T-helper 17 cell (primary cell): ENCODE results near the gene CCDC183. TPM values are rescaled to one million over a fixed set of nuclear protein-coding genes. Genes with fewer than 3 reads are reported as not detected.
"Not testable (repeated sequence)": the region's sequence is repeated elsewhere in the genome, so short reads cannot be mapped to it uniquely, and the experiment has no call there.

Experiments used
- ATAC-seq: fragments of 150-1000 bp; cut with Tn5 transposase; 2 replicates; pipeline ENCODE4 v1.10.0; 2021; ENCODE audit warnings: mild to moderate bottlenecking, moderate library complexity
- DNase-seq, 3 donors: peaks; one replicate each; pipeline versions ENCODE4 v3.0.0 to v3.0.0-alpha.2; 2020 to 2021
- H3K9me3 ChIP-seq: one replicate; pipeline ENCODE4 v1.7.0; 2013; ENCODE audit warnings: low read length, mild to moderate bottlenecking; ENCODE audit not compliant: control insufficient read depth, poor library complexity, severe bottlenecking
- H3K27ac Mint-ChIP-seq: one replicate; pipeline ENCODE4 v1.8.0; 2022; ENCODE audit warnings: mild to moderate bottlenecking, moderate library complexity, mixed read lengths
- H3K27me3 Mint-ChIP-seq: one replicate; pipeline ENCODE4 v1.8.0; 2022; ENCODE audit warnings: mixed read lengths
- H3K36me3 Mint-ChIP-seq: one replicate; pipeline ENCODE4 v1.8.0; 2022; ENCODE audit warnings: low read depth, mixed read lengths
- H3K4me1 Mint-ChIP-seq: one replicate; pipeline ENCODE4 v1.8.0; 2022; ENCODE audit warnings: mild to moderate bottlenecking, mixed read lengths
- H3K4me3 Mint-ChIP-seq: one replicate; pipeline ENCODE4 v1.8.0; 2022; ENCODE audit warnings: mild to moderate bottlenecking, moderate library complexity, mixed read lengths
- total RNA-seq, 4 donors: library from RNA in 2 of 4; stranded (reverse) in 2 of 4; gene quantifications; one replicate each; pipeline ENCODE4 v1.2.3 and lab custom pipeline; 2022 to 2026

The CCDC183 gene
- total RNA-seq, 2 donors from 2014 or later: 1.8 to 2.2 TPM

DNA sequence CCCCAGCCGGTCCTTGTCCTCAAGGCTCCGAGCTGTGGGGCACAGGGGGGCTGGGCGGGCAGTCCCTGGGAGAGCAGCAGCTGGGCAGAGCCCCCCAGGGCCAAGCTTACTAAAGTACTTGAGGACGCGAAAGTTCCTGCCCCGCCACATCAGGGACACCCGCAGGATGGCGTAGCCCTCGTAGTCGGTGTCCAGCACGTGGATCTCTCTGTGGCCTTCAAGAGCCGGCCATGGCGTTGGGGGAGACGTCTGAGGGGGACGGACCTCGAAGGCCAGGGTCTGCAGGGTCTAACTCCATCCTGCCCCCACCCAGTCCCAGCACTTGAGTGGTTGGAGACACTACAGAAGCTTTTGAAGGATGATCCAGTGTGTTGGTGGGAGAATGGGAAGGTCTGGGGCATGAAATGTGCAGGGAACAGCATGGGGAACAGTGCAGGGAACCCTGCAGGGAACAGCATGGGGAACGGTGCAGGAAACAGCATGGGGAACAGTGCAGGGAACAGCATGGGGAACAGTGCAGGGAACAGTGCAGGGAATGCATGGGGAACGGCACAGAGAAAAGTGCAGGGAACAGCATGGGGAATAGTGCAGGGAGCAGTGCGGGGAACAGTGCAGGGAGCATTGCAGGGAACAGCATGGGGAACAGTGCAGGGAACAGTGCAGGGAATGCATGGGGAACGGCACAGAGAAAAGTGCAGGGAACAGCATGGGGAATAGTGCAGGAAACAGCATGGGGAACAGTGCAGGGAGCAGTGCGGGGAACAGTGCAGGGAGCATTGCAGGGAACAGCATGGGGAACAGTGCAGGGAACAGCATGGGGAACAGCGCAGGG lies 40.6 kb upstream of the CCDC183 start:
- H3K9me3 ChIP-seq, H3K4me3 Mint-ChIP-seq, H3K27me3 Mint-ChIP-seq, ATAC-seq, H3K36me3 Mint-ChIP-seq, H3K27ac Mint-ChIP-seq, DNase-seq, H3K4me1 Mint-ChIP-seq: not testable (repeated sequence)

GRCh38 chr9:136756134-136756438 lies 40.1 kb upstream of the CCDC183 start:
- Mint-ChIP-seq H3K27ac (no peak overlapping the region), H3K36me3 (no peaks in the 10 kb centered on the region), H3K4me1 (no peaks in the 10 kb centered on the region), H3K27me3 (peaks cover 7% of the 10 kb centered on the region), H3K4me3 (no peak overlapping the region)
- ATAC-seq (no peak), DNase-seq (no peak)
- no peaks in the 10 kb centered on the region for H3K9me3 ChIP-seq

DNA sequence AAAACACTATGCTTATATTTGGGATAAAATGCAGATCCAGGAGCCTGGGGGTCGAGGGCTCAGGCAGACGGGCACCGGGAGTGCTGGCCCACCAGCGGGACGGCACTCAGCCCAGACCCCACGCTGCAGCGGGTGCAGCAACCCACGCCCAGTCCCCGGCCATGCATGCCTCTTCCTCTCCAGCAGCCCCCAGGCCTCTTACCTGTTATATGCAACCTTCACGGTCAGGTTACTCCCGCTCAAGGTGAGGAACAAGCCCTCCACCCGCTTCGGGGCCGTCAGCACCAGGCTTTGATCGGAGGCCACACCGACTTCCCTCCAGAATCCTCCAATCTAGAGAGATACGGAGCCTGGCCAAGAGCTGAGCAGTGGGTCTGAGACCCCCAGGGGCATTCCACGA lies 39.3 kb upstream of the CCDC183 start:
- Mint-ChIP-seq H3K4me1 (no peaks in the 10 kb centered on the region), H3K4me3 (no peak overlapping the region), H3K36me3 (no peaks in the 10 kb centered on the region), H3K27ac (no peak overlapping the region), H3K27me3 (peaks cover 7% of the 10 kb centered on the region)
- ATAC-seq (no peak), DNase-seq (no peak)
- no peaks in the 10 kb centered on the region for H3K9me3 ChIP-seq

DNA sequence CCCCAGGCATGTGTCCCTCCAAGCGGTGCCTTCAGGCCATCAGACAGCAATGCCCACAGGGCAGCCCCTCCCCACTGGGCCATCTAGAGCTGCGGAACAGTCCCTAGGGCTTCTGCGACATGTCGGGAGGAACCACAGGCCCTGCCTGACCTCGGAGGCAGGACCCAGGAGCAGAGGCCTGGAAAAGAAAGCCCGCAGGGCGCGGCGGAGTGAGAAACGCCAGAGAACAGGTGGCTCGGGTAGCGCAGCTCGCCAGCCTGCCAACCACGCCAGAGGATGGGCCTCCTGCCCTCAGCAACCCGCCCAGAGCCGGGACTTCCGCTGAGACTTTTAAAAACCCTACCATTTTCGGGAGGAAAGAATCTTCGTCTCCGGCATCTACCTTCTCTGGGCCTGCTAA lies 38.8 kb upstream of the CCDC183 start:
- no peak overlapping the region for H3K4me3 Mint-ChIP-seq
- H3K4me1 Mint-ChIP-seq: no peaks in the 10 kb centered on the region
- H3K27me3 Mint-ChIP-seq: peaks cover 7% of the 10 kb centered on the region
- peak; percentile 46 for ATAC-seq
- H3K9me3 ChIP-seq: no peaks in the 10 kb centered on the region
- no peak overlapping the region for H3K27ac Mint-ChIP-seq
- no peaks in the 10 kb centered on the region for H3K36me3 Mint-ChIP-seq
- DNase-seq: no peak

GRCh38 chr9:136757751-136758140 lies 38.4 kb upstream of the CCDC183 start:
- Mint-ChIP-seq H3K4me3 (no peak overlapping the region), H3K27ac (no peak overlapping the region), H3K4me1 (no peaks in the 10 kb centered on the region), H3K36me3 (no peaks in the 10 kb centered on the region), H3K27me3 (peaks cover 7% of the 10 kb centered on the region)
- no peak for DNase-seq
- ATAC-seq: no peak
- no peaks in the 10 kb centered on the region for H3K9me3 ChIP-seq

- Mint-ChIP-seq H3K4me1 (no peaks in the 10 kb centered on the region), H3K36me3 (no peaks in the 10 kb centered on the region), H3K27ac (peak overlapping the region; percentile 27), H3K4me3 (no peak overlapping the region), H3K27me3 (peaks cover 7% of the 10 kb centered on the region)
- ATAC-seq (no peak), DNase-seq (no peak)
- H3K9me3 ChIP-seq: no peaks in the 10 kb centered on the region
These were observed 37.1 kb upstream of the CCDC183 start for GRCh38 chr9:136759001-136759400.

DNA sequence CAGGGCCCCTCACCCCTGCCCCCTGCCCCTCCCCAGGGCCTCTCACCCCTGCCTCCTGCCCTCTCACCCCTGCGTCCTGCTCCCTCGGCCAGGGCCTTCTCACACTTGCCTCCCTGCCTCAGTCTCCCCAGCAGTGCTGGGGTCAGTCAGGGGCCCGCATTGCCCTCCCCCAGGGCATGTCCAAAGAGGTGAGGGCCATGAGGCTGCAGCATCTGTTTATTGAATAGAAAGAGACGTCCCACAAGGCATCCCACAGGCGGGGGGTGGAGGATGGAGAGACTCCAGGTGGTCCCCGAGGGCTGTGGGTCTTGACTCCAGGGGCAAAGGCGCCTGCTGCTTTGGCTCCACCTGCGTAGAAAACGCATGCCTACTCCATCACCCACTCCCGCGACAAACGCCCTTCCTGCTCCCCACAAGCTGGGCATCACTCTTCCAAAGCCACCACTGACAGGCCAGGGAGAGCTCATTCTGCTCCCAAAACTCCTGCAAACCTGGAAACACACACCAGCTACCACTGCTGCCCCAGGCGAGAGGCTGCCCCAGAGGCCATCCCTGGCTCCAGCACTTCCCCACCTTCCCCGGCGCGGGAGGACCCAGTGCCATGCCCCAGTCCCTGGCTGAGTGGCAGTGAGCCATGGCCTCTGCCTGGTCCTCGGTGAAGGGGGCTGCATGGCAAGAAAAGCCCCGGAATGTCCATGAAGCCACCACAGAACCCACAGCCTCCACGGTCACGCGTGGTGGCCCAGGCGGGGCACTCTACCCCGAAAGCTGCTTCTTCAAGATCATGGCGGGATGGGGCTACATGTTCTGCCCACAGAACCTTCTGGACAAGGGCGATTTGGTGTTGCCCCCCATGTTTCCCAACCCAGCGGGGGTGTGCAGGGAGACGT lies 36.5 kb upstream of the CCDC183 start:
- Mint-ChIP-seq H3K4me3 (no peak overlapping the region), H3K27me3 (peaks cover 7% of the 10 kb centered on the region), H3K4me1 (no peaks in the 10 kb centered on the region), H3K27ac (no peak overlapping the region), H3K36me3 (no peaks in the 10 kb centered on the region)
- no peak for ATAC-seq
- H3K9me3 ChIP-seq: no peaks in the 10 kb centered on the region
- no peak for DNase-seq

DNA sequence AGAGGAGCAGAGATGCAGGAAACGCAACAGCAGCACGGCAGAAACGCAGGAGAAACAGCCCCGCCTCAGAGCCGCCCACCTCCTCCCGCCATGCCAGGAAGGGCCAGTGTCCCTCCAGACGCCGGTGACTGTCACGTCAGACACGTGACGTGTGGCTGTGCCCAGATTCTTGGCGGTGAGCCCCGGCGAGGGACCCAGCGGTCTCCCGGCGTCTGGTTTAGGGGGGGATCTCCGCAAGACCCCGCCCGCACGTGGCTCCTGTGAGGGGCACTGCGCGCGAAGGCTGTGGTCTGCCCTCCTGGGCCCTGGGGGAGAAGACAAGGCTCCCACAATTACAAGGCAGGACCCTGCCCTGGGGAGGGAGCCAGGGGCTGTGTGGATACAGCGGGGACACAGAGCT lies 35.7 kb upstream of the CCDC183 start:
- no peaks in the 10 kb centered on the region for H3K9me3 ChIP-seq
- Mint-ChIP-seq H3K4me3 (no peak overlapping the region), H3K27ac (no peak overlapping the region), H3K27me3 (peaks cover 7% of the 10 kb centered on the region), H3K4me1 (no peaks in the 10 kb centered on the region), H3K36me3 (no peaks in the 10 kb centered on the region)
- ATAC-seq (no peak), DNase-seq (no peak)

DNA sequence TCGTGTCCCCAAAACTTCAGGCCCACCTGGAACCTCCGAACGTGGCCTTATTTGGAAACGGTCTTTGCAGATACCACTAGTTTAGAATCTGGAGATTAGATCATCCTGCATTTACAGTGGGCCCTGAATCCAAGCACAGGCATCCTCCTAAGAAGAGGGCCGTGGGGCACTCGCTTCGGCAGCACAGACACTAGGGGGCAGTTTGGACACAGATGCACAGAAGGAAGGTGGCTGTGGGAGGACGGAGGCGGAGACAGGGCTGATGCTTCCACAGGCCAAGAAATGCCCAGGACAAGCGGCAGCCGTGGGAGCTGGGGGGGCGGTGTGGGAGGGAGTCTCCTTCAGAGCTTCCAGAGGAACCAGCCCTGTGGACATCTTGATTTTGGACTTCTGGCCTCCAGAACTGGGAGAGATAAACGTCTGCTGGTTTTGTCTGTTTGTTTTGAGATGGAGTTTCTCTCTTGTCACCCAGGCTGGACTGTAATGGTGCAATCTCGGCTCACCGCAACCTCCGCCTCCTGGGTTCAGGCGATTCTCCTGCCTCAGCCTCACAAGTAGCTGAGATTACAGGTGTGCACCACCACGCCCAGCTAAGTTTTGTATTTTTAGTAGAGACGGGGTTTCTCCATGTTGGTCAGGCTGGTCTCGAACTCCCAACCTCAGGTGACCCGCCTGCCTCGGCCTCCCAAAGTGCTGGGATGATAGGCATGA lies 35.1 kb upstream of the CCDC183 start:
- DNase-seq, H3K4me1 Mint-ChIP-seq, H3K4me3 Mint-ChIP-seq, H3K27me3 Mint-ChIP-seq, ATAC-seq, H3K9me3 ChIP-seq, H3K36me3 Mint-ChIP-seq, H3K27ac Mint-ChIP-seq: not testable (repeated sequence)

- no peaks in the 10 kb centered on the region for H3K9me3 ChIP-seq
- Mint-ChIP-seq H3K27ac (no peak overlapping the region), H3K4me3 (no peak overlapping the region), H3K27me3 (peaks cover 7% of the 10 kb centered on the region), H3K36me3 (no peaks in the 10 kb centered on the region), H3K4me1 (peaks cover 5% of the 10 kb centered on the region)
- no peak for DNase-seq
- no peak for ATAC-seq
These were observed 34.6 kb upstream of the CCDC183 start for GRCh38 chr9:136761545-136761981.

DNA sequence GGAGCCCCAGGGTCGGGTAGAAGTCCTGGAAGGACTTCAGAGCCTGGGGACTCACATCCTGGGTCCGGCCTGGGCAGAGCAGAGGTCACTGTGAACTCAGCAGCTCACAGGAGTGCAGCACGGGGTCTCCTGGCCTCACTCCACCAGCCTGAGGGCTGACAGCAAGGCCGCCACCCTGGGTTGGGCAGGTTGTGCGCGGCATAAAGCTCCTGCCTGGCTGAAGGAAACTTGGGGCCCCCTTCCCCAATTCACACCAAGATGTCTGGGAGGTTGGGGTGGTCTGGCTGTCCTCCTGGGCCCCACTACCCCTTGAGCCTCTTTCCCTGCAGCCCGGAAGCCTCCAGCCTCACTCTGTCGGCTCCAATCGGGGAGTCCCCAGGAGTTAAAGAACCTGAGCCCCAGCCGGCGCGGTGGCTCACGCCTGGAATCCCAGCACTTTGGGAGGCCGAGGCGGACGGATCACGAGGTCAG lies 33.9 kb upstream of the CCDC183 start:
- Mint-ChIP-seq H3K4me1 (peaks cover 11% of the 10 kb centered on the region), H3K27me3 (peaks cover 13% of the 10 kb centered on the region), H3K27ac (no peak overlapping the region), H3K36me3 (no peaks in the 10 kb centered on the region), H3K4me3 (no peak overlapping the region)
- ATAC-seq: no peak
- no peaks in the 10 kb centered on the region for H3K9me3 ChIP-seq
- no peak for DNase-seq

DNA sequence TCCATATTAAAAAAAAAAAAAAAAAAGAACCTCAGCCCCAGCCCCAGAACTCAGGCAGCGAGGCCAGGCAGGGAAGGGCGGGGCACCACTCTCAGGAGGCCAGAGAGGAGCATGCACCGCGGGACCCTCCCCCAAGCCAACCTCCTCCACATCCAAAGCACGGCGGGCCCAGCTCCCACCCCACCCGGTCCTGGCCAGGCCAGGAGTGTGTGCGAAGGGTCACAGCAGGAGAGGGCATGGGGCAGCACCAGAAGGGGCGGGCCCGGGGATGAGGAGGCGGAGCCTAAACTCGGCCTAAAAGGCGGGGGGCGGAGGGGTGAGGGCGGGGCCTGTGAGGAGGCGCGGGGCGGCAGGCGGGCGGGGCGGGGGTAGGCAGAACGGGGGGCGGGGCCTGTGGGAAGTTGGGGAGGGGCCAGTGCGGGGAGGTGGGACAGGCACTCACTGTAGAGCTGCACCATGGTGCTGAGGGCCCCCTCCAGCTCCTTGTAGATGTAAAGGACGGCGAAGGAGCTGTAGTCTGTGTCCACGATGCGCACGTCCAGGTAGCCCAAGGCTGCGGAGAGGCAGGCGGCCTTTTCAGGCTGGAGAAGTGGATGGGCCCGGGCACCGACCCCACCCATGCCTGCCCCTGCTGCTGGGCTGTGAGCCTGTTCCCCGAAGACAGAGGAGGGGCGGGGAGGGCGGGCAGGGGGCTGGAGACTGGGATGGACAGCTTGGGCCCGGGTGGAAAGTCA lies 33.1 kb upstream of the CCDC183 start:
- H3K4me1 Mint-ChIP-seq: peaks cover 11% of the 10 kb centered on the region
- ATAC-seq (peak; percentile 29), DNase-seq (peak in 2 of 3 donors; percentile 30 to 42)
- H3K36me3 Mint-ChIP-seq: no peaks in the 10 kb centered on the region
- H3K9me3 ChIP-seq: no peaks in the 10 kb centered on the region
- H3K27me3 Mint-ChIP-seq: peaks cover 18% of the 10 kb centered on the region
- no peak overlapping the region for H3K27ac Mint-ChIP-seq
- no peak overlapping the region for H3K4me3 Mint-ChIP-seq
